H54 (cell line): Measurements from ENCODE around the gene HMCES.
A peak's percentile ranks its signal among the peaks of the same experiment; 100 is the strongest.

Experiments
- DNase-seq: peaks from one replicate; pipeline ENCODE4 v3.0.0; 2011; ENCODE audit warnings: low spot score, mixed read lengths; ENCODE audit not compliant: insufficient read length
- FAIRE-seq: peaks from 3 replicates; lab custom pipeline; 2011; peaks lifted over from hg19 to GRCh38; lab: Jason Lieb, UNC
- POLR2A ChIP-seq: IDR thresholded peaks from 2 replicates; pipeline ENCODE4 v1.6.1; 2011; ENCODE audit warnings: low read depth, mild to moderate bottlenecking, low read length

Gene HMCES

DNA sequence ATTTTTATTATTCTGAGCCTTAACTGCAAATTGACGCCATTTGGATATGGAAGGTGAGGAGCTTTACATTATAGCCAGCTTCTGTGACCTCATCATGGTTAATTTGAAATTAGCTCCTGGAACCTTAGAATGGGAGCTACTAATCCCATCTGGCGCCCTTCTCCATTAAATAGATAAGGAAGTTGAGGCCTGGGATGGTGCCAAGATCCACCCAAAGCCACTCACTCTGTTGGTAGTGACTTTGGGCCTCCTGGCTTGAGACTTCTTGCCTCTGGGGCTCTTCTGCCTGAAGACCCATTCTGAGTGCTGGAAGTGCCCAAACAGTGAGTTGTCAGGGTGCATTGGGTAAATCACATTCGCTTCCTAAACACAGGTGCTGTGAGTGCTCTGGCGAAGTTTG lies 12.0 kb upstream of the HMCES start:
- FAIRE-seq (no peak), DNase-seq (no peak)
- TF ChIP-seq POLR2A = no peak

DNA sequence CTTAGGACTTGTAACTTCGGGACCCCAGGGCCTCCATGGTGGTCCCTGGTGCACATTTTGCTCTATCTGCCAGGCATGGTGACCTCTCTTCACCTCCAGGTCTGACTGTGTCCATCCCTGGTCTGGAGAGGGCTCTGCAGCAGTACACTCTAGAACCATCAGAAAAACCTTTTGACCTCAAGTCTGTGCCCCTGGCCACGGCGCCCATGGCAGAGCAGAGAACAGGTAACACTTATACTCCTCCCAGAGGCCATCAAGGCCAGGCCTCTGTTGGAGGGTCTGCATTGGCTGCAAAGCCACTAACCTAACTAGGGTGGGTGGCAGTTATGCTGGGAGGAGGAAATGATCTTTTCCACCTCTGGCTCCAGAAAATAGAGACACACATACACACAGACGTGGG lies 10.3 kb upstream of the HMCES start:
- FAIRE-seq (no peak), DNase-seq (no peak)
- no peak for TF ChIP-seq POLR2A

DNA sequence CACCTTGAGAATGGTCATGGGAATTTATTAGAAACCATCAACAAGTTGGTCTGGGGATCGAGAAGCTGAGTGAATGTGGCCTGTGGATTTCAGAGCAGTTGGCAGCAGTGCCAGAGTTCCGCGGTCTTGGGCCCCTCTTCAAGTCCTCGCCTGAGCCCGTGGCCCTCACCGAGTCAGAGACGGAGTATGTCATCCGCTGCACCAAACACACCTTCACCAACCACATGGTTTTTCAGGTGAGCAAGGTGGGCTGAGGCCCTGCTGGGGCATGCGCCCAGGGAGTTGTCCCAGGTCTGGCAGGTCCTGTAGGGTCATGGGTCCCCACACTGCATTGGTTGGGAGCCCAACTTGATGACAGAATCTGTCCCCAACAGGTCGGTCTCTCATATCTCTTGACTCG lies 7.0 kb upstream of the HMCES start:
- no peak for DNase-seq
- FAIRE-seq = no peak
- TF ChIP-seq POLR2A = no peak

DNA sequence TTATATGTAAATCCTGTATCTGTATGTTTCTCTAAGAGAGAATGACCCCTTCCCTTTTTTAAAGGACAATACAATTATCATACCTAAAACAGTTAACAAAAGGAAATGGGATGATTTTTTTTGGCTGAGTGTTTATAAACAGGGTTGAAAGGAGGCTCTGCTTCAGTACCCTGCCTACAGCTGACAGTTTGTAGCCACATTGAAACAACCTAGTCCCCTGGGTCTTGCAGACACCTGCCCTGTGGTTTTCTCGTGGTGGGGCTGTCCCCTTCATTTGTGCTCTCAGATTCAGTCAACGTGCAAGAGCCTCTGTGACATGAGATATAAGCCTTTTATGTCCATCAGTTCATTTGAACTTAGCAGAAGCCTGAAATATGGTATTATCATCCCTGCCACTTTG lies 2.3 kb upstream of the HMCES start:
- TF ChIP-seq POLR2A = no peak
- DNase-seq (no peak), FAIRE-seq (no peak)

DNA sequence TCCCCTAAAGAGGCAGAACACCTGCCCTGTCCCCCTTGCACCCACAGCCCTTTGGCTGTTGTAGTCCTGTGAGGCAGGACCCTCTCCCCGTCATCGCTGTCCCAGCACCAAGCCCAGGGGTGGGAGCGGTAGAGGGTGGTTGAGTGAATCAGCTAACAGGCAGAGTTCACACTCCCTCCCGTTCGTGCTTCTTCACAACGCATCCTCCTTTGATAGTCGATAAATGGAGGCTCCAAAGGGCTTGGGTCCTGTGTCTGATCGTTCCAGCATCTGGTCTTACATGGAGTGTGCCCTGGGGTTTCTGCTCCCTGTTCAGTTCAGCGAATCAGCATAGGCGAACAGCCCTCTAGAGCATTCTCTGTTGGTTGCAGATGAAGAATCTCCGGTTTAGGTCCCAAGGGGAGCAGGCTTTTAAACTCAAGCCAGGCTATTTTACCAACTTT lies 820 bp upstream of the HMCES start:
- no peak for TF ChIP-seq POLR2A
- no peak for FAIRE-seq
- DNase-seq = no peak

DNA sequence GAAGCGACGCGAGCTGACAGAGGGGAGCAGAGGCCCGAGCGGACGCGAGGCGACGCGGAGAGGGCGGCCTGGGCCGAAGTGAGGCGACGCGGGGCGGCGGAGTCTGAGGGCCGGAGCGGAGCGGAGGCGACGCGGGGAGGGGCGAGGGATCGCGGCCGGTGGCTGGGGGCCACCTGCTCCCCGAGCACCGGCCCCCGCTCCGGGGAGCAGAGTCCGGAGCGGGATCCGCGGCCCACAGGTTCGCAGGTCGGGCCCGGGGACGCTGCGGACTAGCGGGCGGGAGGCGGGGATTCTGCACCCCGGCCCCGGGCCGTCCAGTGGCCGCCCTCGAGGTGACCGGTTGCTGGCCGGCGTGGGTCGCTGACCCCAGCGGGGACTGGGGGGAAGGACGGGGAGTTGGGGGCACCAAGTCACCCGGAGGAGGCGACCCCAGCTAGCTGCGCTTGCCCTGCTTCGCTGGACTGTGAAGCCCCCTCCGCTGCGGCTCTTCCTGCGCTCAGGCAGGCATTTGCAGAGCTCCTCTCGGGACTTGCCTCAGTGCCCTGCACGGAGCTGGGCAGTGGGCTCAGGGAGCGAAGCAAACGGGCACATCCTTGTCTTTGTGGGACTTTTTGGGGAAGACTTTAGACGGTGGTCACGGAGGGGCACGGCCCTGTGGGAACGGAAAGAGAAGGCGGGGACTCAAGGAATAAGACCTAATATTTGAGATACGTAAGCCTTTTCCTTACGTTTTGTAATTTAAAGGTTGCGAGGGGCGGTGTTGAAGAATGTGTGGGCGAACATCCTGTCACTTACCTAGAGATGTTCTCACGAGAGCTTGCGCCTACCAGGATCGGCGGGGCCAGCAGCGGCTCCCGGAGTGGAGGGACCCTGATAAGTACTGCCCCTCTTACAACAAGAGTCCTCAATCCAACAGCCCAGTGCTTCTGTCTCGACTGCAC lies 566 bp downstream of the HMCES start:
- FAIRE-seq = no peak
- peak; percentile 45 for DNase-seq
- no peak for TF ChIP-seq POLR2A

DNA sequence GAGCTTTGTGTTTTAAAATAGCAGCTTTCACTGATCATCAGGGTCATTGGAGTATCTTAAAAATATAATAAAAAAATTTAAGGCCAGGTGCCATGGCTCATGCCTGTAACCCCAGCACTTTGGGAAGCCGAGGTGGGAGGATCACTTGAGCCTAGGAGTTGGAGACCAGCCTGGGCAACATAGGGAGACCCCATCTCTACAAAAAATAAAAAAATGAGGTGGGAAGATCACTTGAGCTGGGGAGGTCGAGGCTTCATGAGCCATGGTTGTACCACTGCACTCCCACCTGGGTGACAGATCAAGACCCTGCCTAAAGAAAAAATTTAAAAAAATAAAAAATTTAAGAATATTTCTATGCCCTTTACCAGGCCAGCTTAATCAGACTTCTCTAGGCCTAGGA lies 1.5 kb downstream of the HMCES start:
- TF ChIP-seq POLR2A = no peak
- no peak for FAIRE-seq

DNA sequence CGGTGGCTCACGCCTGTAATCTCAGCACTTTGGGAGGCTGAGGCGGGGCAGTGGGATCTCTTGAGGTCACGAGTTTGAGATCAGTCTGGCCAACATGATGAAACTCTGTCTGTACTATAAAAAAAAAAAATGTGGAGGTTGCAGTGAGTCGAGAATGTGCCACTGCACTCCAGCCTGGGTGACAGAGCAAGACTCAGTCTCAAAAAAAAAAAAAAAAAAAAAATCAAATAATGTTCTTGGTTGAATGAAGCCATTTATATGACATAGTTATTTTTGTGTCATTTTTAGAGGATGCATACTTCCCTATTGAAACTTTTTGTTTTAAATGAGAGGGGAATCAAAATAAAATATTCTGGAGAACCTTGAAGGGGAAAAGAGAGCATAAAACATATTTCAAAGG lies 3.1 kb downstream of the HMCES start:
- FAIRE-seq (no peak), DNase-seq (no peak)

More for the DNA sequence above, 1.5 kb downstream of the HMCES start:
- no peak for DNase-seq

DNA sequence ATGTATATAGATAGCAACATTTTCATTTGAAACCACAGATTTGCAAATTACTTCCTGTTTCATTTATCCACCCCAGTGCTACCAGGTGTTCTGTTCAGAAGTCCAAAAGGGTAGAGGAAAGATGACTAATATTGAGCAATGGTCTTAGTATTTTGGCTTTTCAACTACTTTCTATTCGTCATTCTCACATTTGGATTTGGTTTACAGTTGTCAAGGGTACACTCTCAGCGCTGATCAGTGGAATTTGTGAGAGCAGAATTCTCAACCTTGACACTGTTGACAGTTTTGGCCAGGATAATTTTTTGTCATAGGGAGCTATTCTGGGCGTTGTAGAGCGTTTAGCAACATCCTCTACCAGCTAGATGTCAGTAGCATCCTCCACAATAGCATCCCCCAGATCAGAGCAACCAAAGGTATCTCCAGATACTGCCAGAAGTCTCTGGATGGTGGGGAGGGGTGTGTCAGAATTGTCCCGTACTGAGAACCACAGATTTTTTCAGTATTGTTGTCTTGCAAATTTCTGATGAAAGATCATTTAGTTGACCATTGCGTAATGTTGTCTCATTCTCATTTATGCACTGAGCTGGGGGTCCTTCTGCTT lies 4.2 kb downstream of the HMCES start:
- no peak for FAIRE-seq
- no peak for DNase-seq
- no peak for TF ChIP-seq POLR2A

More for the DNA sequence above, 3.1 kb downstream of the HMCES start:
- no peak for TF ChIP-seq POLR2A

DNA sequence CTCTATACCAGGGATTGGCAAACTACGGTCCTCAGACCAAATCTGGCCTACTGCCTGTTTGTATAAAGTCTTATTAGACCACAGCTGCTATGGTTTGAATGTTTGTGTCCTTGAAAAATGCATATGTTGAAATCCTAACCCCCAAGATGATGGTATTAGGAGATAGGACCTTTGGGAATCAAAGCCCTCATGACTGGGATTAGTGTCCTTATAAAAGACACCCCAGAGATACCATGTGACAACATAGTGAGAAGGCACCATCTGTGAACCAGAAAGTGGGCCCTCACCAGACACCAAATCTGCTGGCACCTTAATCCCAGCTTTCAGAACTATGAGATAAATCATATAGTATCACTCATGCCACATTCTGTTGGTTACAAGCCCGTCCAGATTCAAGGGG lies 7.4 kb downstream of the HMCES start:
- no peak for TF ChIP-seq POLR2A
- DNase-seq (no peak), FAIRE-seq (no peak)

DNA sequence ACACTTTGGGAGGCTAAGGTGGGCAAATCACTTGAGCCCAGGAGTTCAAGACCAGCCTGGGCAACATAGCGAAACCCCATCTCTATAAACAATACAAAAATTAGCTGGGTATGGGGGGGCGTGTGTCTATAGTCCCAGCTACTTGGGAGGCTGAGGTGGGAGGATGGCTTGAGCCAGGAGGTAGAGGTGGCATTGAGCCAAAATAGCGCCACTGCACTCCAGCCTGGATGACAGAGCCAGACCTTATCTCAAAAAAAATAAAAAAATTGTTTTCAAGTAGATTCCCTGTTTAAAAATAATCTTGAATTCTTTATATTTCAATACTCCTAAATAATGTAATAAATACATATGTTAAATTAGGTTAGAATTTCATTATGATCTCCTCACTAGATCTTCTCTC lies 9.8 kb downstream of the HMCES start:
- FAIRE-seq = no peak
- no peak for TF ChIP-seq POLR2A
- DNase-seq = no peak

DNA sequence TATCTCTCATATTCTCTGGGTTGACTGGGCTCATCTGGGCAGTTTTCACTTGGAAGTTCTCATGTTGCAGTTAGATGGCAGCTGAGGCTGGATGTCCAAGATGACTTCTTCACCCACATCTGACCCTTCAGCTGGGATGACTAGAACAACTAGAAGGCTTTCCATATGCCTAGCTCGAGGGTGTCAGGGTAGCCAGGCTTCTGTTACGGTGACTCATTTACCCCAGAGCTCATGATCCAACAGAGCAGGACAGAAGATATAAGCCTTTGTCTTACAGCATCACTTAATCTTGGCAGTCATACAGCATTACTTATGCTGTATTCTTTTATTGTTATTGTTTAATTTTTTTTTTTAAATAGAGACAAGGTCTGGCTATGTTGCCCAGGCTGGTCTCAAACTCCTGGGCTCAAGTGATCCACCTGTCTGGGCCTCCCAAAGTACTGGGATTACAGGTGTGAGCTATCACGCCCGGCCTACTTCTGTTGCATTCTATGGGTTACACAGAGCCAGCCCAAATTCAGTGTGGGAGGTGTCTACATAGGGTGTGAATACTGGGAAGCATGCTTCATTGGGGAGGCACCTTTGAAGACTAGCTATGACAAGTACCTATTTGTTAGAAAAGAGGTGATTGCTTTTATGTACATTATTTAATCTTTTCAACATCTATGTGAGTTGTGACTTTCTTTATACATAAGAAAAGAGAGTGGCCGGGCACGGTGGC lies 10.7 kb downstream of the HMCES start:
- TF ChIP-seq POLR2A = no peak
- peak; percentile 56 for DNase-seq
- FAIRE-seq = peak; percentile 48

DNA sequence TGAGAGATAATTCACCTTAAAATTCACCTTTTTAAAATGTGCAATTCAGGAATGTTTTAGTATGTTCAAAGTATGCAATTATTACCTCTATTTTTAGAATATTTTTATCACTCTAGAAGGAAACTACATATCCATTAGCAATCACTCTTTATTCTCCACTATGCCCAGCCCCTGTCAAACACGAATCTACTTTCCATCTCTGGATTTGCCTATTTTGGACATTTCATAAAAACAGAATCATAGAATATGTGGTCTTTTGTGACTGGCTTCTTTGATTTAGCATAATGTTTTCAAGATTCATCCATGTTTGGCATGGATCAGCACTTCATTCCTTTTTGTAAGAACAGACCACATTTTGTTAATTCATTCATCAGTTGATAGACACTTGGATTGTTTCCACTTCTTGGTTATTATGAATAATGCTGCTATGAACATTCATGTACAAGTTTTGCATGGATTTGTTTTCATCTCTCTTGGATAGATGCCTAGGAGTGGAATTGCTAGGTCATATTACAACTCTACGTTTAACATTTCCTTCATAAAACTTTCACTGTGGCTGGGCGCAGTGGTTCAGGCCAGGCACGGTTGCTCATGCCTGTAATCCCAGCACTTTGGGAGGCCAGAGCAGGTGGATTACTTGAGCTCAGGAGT lies 12.7 kb downstream of the HMCES start:
- DNase-seq (no peak), FAIRE-seq (no peak)
- TF ChIP-seq POLR2A = no peak
